DOHH2 (cell line): ENCODE measurements around the gene ZMYND8.

Experiments used
- H3F3A ChIP-seq: fragments of 200-600 bp; sonication (generic), shearing (Covaris generic); 2 replicates; pipeline ENCODE4 v1.6.0; 2016; ENCODE audit warnings: antibody characterized with exemption, mild to moderate bottlenecking; ENCODE audit not compliant: control insufficient read depth, insufficient read depth
- H3K27ac ChIP-seq: fragments of 200-600 bp; sonication (generic); 2 replicates; pipeline ENCODE4 v1.5.1; 2014; ENCODE audit warnings: low read depth, mild to moderate bottlenecking, low read length, moderate library complexity
- H3K27me3 ChIP-seq: fragments of 200-600 bp; sonication (generic); 2 replicates; pipeline ENCODE4 v1.6.1; 2014; ENCODE audit warnings: mild to moderate bottlenecking, low read length, mixed read lengths; ENCODE audit not compliant: control insufficient read depth
- H3K36me3 ChIP-seq: fragments of 200-600 bp; sonication (generic); 2 replicates; pipeline ENCODE4 v1.6.1; 2014; ENCODE audit warnings: mild to moderate bottlenecking, low read length, moderate library complexity, mixed read lengths; ENCODE audit not compliant: control insufficient read depth
- H3K4me1 ChIP-seq: fragments of 200-600 bp; sonication (generic); 2 replicates; pipeline ENCODE4 v1.6.1; 2014; ENCODE audit warnings: mild to moderate bottlenecking, low read length, mixed read lengths; ENCODE audit not compliant: control insufficient read depth
- H3K4me2 ChIP-seq: fragments of 200-600 bp; sonication (generic); 2 replicates; pipeline ENCODE4 v1.6.0; 2014; ENCODE audit warnings: mild to moderate bottlenecking, low read length, moderate library complexity
- H3K4me3 ChIP-seq: fragments of 200-600 bp; sonication (generic); 2 replicates; pipeline ENCODE4 v1.5.1; 2014; ENCODE audit warnings: mild to moderate bottlenecking, low read length, mixed read lengths
- H3K79me2 ChIP-seq: fragments of 200-600 bp; sonication (generic); 2 replicates; pipeline ENCODE4 v1.6.1; 2014; ENCODE audit warnings: mild to moderate bottlenecking, low read length, mixed read lengths; ENCODE audit not compliant: control insufficient read depth
- H3K9me2 ChIP-seq: fragments of 200-600 bp; sonication (generic); replicated peaks from 2 replicates; pipeline ENCODE4 v1.6.1; 2014; ENCODE audit warnings: mild to moderate bottlenecking, low read length, mixed read lengths; ENCODE audit not compliant: control insufficient read depth
- H3K9me3 ChIP-seq: fragments of 200-600 bp; sonication (generic); 2 replicates; pipeline ENCODE4 v1.6.1; 2014; ENCODE audit warnings: antibody characterized with exemption, low read length, mixed read lengths; ENCODE audit not compliant: control insufficient read depth, insufficient read depth
- H4K20me1 ChIP-seq: fragments of 200-600 bp; sonication (generic); 2 replicates; pipeline ENCODE4 v1.6.0; 2014; ENCODE audit warnings: low read depth, mild to moderate bottlenecking, antibody characterized with exemption, low read length, moderate library complexity; ENCODE audit not compliant: control insufficient read depth, insufficient read depth
- EZH2phosphoT487 ChIP-seq: fragments of 200-600 bp; sonication (generic); IDR thresholded peaks from 2 replicates; pipeline ENCODE4 v1.6.1; 2017; ENCODE audit warnings: borderline replicate concordance, mild to moderate bottlenecking, antibody characterized with exemption, low read length, moderate library complexity, mixed read lengths
- TF ChIP-seq, protein P1 (sequence below): fragments of 200-600 bp; sonication (generic); IDR thresholded peaks from one replicate; pipeline ENCODE4 v1.5.1; 2014; ENCODE audit warnings: antibody characterized with exemption, mild to moderate bottlenecking, low read depth, low read length; ENCODE audit not compliant: poor library complexity, severe bottlenecking

The ZMYND8 gene

DNA sequence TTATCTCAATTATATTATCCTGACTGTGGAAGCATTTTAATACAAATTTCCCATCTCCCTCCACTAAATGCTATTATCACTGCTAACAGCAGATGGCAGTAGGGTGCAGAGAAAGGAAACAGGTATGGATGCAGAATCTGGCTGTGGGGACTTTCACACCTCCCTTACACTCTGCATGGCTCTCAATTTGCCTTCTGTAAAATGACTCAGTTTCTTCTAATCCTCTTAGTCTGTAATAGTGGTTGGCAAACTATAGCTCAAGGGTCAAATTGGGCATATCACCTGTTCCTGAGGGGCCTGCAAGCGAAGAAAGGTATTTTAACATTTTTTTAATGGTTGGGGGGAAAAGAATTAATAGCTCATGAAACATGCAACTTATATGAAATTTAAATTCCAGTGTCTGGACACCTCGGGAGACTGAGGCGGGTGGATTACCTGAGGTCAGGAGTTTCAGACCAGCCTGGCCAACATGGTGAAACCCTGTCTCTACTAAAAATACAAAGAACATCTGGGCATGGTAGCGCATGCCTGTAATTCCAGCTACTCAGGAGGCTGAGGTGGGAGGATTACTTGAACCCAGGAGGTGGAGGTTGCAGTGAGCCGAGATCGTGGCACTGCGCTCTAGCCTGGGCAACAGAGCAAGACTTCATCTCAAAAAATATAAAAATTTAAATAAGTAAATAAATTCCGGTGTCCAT is 83.5 kb downstream of the ZMYND8 start:
- H3K9me2 ChIP-seq: no peaks in the 10 kb centered on the region
- no peaks in the 10 kb centered on the region for H3K27me3 ChIP-seq
- H3K4me2 ChIP-seq: no peak overlapping the region
- H3K79me2 ChIP-seq: peaks cover 55% of the 10 kb centered on the region
- TF ChIP-seq, protein P1, sequence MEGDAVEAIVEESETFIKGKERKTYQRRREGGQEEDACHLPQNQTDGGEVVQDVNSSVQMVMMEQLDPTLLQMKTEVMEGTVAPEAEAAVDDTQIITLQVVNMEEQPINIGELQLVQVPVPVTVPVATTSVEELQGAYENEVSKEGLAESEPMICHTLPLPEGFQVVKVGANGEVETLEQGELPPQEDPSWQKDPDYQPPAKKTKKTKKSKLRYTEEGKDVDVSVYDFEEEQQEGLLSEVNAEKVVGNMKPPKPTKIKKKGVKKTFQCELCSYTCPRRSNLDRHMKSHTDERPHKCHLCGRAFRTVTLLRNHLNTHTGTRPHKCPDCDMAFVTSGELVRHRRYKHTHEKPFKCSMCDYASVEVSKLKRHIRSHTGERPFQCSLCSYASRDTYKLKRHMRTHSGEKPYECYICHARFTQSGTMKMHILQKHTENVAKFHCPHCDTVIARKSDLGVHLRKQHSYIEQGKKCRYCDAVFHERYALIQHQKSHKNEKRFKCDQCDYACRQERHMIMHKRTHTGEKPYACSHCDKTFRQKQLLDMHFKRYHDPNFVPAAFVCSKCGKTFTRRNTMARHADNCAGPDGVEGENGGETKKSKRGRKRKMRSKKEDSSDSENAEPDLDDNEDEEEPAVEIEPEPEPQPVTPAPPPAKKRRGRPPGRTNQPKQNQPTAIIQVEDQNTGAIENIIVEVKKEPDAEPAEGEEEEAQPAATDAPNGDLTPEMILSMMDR: peak; percentile 84
- no peak for TF ChIP-seq EZH2phosphoT487
- H3K27ac ChIP-seq: no peak overlapping the region
- peaks cover 7% of the 10 kb centered on the region for H3K4me1 ChIP-seq
- no peak overlapping the region for H3K4me3 ChIP-seq
- peaks cover 5% of the 10 kb centered on the region for H3F3A ChIP-seq
- no peaks in the 10 kb centered on the region for H3K9me3 ChIP-seq
- peaks cover 74% of the 10 kb centered on the region for H3K36me3 ChIP-seq
- no peaks in the 10 kb centered on the region for H4K20me1 ChIP-seq

DNA sequence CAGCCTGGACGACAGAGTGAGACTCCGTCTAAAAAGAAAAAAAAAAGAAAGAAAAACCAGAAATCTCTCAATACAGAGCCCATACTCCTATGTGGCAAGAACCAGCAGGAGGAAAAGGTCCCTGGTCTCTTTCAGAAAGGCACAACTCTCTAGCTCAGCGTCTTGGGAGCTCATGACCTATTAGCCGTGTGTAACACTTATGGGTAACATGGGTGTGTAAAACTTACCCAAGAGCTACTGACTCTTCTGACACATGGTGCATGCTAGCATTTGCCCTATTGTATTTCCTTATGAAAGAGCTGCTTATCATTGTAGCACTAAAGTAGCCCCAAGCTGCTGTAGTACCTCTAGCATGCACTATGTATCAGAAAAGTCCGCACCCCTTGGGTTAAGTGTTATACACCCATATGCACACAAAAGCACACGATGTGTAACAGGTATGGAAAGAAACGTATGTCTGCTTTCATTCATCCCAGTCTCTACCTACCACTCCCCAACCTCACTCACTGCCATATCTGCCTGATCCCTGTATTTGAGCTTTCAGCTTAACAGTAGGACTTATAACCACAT is 85.4 kb downstream of the ZMYND8 start:
- H3K27me3 ChIP-seq: no peaks in the 10 kb centered on the region
- TF ChIP-seq EZH2phosphoT487: no peak
- TF ChIP-seq, protein P1: no peak
- H3K4me1 ChIP-seq: peaks cover 24% of the 10 kb centered on the region
- H3K9me2 ChIP-seq: no peaks in the 10 kb centered on the region
- peaks cover 5% of the 10 kb centered on the region for H3F3A ChIP-seq
- no peak overlapping the region for H3K27ac ChIP-seq
- no peaks in the 10 kb centered on the region for H3K9me3 ChIP-seq
- peaks cover 74% of the 10 kb centered on the region for H3K36me3 ChIP-seq
- H4K20me1 ChIP-seq: no peaks in the 10 kb centered on the region
- no peak overlapping the region for H3K4me2 ChIP-seq
- no peak overlapping the region for H3K4me3 ChIP-seq
- peaks cover 73% of the 10 kb centered on the region for H3K79me2 ChIP-seq

DNA sequence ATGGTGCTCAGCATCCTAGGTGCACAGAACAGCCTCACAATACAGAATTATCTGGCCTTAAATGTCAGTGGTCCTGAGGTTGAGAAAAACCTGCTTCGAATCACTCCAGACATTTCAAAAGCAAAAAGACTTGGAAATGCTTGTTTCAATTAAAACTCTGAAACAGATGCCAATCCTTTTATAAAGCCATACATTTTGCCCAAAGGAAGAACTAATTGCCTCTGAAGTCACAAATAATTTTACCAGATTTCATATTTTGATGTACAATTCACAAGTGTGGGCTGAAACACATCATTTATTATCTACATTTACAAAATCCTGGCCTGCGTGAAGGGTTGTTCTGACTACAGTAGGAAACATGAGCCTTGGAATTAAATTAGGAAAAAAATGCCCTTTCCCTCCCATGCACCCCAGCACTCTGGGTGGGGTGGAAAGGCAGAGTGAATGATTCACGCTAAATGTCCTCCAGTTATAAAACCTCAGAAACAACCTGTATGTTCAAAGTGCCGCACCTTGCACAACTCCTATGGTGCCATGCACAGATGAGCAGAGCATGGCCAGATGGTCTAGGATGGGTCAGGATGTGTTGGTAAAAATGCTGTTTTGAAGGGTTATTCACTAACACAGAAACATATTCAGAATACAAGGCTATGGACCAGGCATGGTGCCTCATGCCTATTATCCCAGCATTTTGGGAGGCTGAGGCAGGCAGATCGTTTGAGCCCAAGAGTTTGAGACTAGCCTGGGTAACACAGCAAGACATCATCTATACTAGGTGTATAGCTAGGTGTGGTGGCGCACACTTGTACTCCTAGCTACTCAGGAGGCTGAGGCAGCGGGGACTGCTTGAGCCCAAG is 87.0 kb downstream of the ZMYND8 start:
- Histone ChIP-seq H3K4me1 (peaks cover 37% of the 10 kb centered on the region), H3K36me3 (peaks cover 60% of the 10 kb centered on the region), H3K9me3 (no peaks in the 10 kb centered on the region), H3K4me3 (no peak overlapping the region), H3K9me2 (no peaks in the 10 kb centered on the region), H3K4me2 (no peak overlapping the region), H4K20me1 (no peaks in the 10 kb centered on the region), H3K27me3 (no peaks in the 10 kb centered on the region), H3K27ac (no peak overlapping the region), H3F3A (peaks cover 12% of the 10 kb centered on the region), H3K79me2 (peaks cover 81% of the 10 kb centered on the region)
- TF ChIP-seq EZH2phosphoT487: no peak
- TF ChIP-seq, protein P1: no peak
